H1 (cell line): ENCODE measurements around the gene ICAM5.

Source experiments
- CHD2 ChIP-seq: IDR thresholded peaks from 2 replicates; pipeline ENCODE4 v1.6.1; 2012; ENCODE audit warnings: low read length, improper control_type of control experiment
- CTCF ChIP-seq, 3 experiments: IDR thresholded peaks; 1 replicate in 2 of 3; 2 replicates in 1 of 3; pipeline versions ENCODE4 v1.5.1 to v1.6.1; 2011; ENCODE audit warnings: low read length in 3 of 3, mild to moderate bottlenecking in 3 of 3, inconsistent platforms in 2 of 3, low read depth in 1 of 3, moderate library complexity in 1 of 3; ENCODE audit not compliant: insufficient read depth in 1 of 3; ENCODE audit errors: control extremely low read depth in 1 of 3
- EP300 ChIP-seq, 2 experiments: IDR thresholded peaks; 1 replicate in 1 of 2; 2 replicates in 1 of 2; pipeline ENCODE4 v1.6.1; 2011 to 2012; ENCODE audit warnings: low read depth in 2 of 2, low read length in 2 of 2, mild to moderate bottlenecking in 2 of 2, borderline replicate concordance in 1 of 2, inconsistent platforms in 1 of 2, moderate library complexity in 1 of 2
- GTF2F1 ChIP-seq: IDR thresholded peaks from 2 replicates; pipeline ENCODE4 v1.6.1; 2012; ENCODE audit warnings: low read depth, low read length, improper control_type of control experiment, borderline replicate concordance
- HDAC6 ChIP-seq: IDR thresholded peaks from one replicate; pipeline ENCODE4 v1.7.1; 2012; ENCODE audit warnings: low read depth, mild to moderate bottlenecking, inconsistent platforms, low read length, moderate library complexity
- RFX5 ChIP-seq: IDR thresholded peaks from 2 replicates; pipeline ENCODE4 v1.6.1; 2011; ENCODE audit warnings: low read depth, low read length, improper control_type of control experiment, borderline replicate concordance
- SAP30 ChIP-seq: fragments of 300-600 bp; sonication (generic); IDR thresholded peaks from 2 replicates; pipeline ENCODE4 v1.7.1; 2012; ENCODE audit warnings: low read length, moderate library complexity, mild to moderate bottlenecking, inconsistent platforms; ENCODE audit not compliant: insufficient read depth, insufficient replicate concordance
- SUZ12 ChIP-seq: fragments of 200-600 bp; sonication (generic); IDR thresholded peaks from 2 replicates; pipeline ENCODE4 v1.6.1; 2012; ENCODE audit warnings: mild to moderate bottlenecking, inconsistent platforms, low read length, moderate library complexity, mixed read lengths

DNA sequence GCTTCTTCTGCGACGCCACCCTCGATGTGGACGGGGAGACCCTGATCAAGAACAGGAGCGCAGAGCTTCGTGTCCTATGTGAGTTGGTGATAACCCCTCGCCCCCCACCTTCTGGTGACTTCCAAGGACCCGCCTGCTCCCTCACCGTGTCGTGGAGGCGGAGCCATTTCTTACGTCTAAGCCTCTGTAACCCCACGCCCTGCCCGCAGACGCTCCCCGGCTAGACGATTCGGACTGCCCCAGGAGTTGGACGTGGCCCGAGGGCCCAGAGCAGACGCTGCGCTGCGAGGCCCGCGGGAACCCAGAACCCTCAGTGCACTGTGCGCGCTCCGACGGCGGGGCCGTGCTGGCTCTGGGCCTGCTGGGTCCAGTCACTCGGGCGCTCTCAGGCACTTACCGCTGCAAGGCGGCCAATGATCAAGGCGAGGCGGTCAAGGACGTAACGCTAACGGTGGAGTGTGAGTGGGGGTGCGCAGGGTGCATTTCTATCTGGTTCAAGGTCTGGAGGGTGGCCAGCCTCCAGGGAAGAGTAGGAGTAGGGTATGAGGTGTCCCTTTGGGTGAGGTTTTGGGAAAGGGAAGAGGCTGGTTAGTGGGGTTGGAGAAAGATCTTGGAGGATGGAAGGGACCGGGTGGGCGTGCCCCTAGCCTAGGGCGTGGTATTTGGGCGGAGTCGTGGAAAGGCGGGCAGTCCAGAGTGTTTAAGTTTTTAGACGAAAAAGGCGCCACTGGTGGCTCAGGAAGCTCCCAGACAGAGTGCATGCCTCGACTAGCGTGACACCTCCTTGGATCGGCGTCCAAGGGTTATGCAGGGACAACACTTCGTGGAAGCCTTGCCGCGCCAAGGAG, 3.3 kb downstream of the ICAM5 start:
- no peak; the same call in none of the 2 replicates for TF ChIP-seq SUZ12
- TF ChIP-seq HDAC6 = no peak
- no peak for TF ChIP-seq RFX5
- TF ChIP-seq CHD2 = no peak
- no peak for TF ChIP-seq SAP30
- TF ChIP-seq CTCF (IDR thresholded peaks at IDR 0.05; ENCODE audit: control extremely low read depth in 1 of 3, insufficient read depth in 1 of 3, low read depth in 1 of 3, low read length in 3 of 3) = no peak
- no peak for TF ChIP-seq EP300 (IDR thresholded peaks at IDR 0.05; ENCODE audit: borderline replicate concordance in 1 of 2, low read depth in 2 of 2, low read length in 2 of 2)
- TF ChIP-seq GTF2F1 = no peak
